ENCODE measurements around the gene UBE2Z.

DNA sequence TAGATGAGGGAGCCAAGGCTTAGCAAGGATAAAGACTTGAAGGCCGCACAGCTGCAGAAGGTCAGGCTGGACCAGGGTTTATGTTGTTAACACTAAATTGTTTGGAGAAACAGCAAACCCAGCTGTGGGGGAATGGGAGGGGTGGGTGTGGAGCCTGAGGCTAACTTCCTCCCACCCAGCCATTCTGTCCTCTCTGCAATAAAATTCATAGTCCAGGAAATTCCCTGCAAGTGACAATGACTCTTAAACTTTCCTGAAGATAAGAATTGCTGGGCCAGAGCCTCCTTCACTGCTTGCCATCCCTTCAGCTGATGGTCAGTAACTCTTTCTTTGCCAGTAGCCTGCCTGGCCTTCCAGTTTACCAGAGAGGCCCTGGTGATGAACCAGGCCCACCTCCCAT lies 35.0 kb upstream of the UBE2Z start:
- TF ChIP-seq, protein P1, sequence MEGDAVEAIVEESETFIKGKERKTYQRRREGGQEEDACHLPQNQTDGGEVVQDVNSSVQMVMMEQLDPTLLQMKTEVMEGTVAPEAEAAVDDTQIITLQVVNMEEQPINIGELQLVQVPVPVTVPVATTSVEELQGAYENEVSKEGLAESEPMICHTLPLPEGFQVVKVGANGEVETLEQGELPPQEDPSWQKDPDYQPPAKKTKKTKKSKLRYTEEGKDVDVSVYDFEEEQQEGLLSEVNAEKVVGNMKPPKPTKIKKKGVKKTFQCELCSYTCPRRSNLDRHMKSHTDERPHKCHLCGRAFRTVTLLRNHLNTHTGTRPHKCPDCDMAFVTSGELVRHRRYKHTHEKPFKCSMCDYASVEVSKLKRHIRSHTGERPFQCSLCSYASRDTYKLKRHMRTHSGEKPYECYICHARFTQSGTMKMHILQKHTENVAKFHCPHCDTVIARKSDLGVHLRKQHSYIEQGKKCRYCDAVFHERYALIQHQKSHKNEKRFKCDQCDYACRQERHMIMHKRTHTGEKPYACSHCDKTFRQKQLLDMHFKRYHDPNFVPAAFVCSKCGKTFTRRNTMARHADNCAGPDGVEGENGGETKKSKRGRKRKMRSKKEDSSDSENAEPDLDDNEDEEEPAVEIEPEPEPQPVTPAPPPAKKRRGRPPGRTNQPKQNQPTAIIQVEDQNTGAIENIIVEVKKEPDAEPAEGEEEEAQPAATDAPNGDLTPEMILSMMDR (IDR thresholded peaks at IDR 0.05): no peak
- no peak for TF ChIP-seq EZH2 (IDR thresholded peaks at IDR 0.05; ENCODE audit: borderline replicate concordance, insufficient read depth, low read depth, low read length, poor library complexity, severe bottlenecking)

Data from B cell (primary cell).